ENCODE data around the gene NFIA. TPM values are rescaled to one million over a fixed set of nuclear protein-coding genes. Genes with fewer than 3 reads are reported as not detected.

The NFIA gene
- total RNA-seq, 3 donors from 2014 or later: 54.9 to 87.5 (median 79.6) TPM

GRCh38 chr1:61207416-61207815 is 125.1 kb downstream of the NFIA start:
- no peak for DNase-seq (ENCODE audit: low spot score in 2 of 2)
- Histone ChIP-seq H3K4me1 (no peaks in the 10 kb centered on the region), H3K9me3 (no peaks in the 10 kb centered on the region), H3K4me3 (no peak overlapping the region), H3K27me3 (no peaks in the 10 kb centered on the region), H3K36me3 (no peaks in the 10 kb centered on the region), H3K27ac (no peak overlapping the region)
- TF ChIP-seq POLR2AphosphoS5 (IDR thresholded peaks at IDR 0.05) (no peak), CTCF (IDR thresholded peaks at IDR 0.05) (no peak), POLR2A (IDR thresholded peaks at IDR 0.05) (no peak)
- intact Hi-C loops (cut with DNase I; ENCODE audit: low total_unique reads): no loop called here

GRCh38 chr1:61208172-61208571 is 125.8 kb downstream of the NFIA start:
- Histone ChIP-seq H3K4me3 (no peak overlapping the region), H3K9me3 (no peaks in the 10 kb centered on the region), H3K4me1 (no peaks in the 10 kb centered on the region), H3K27ac (no peak overlapping the region), H3K36me3 (no peaks in the 10 kb centered on the region), H3K27me3 (no peaks in the 10 kb centered on the region)
- TF ChIP-seq POLR2A (IDR thresholded peaks at IDR 0.05): no peak
- no peak for TF ChIP-seq CTCF (IDR thresholded peaks at IDR 0.05)
- TF ChIP-seq POLR2AphosphoS5 (IDR thresholded peaks at IDR 0.05): no peak
- intact Hi-C loops (cut with DNase I; ENCODE audit: low total_unique reads): no loop called here
- DNase-seq (ENCODE audit: low spot score in 2 of 2): no peak

- Histone ChIP-seq H3K9me3 (no peaks in the 10 kb centered on the region), H3K27me3 (no peaks in the 10 kb centered on the region), H3K27ac (no peak overlapping the region), H3K36me3 (no peaks in the 10 kb centered on the region), H3K4me1 (no peaks in the 10 kb centered on the region), H3K4me3 (no peak overlapping the region)
- DNase-seq (ENCODE audit: low spot score in 2 of 2): no peak
- TF ChIP-seq POLR2AphosphoS5 (IDR thresholded peaks at IDR 0.05): no peak
- TF ChIP-seq POLR2A (IDR thresholded peaks at IDR 0.05): no peak
- no peak for TF ChIP-seq CTCF (IDR thresholded peaks at IDR 0.05)
- intact Hi-C loops (cut with DNase I; ENCODE audit: low total_unique reads): no loop called here
These were observed 126.5 kb downstream of the NFIA start for GRCh38 chr1:61208831-61209230.

GRCh38 chr1:61210435-61211154 is 128.2 kb downstream of the NFIA start:
- H3K27ac ChIP-seq: no peak overlapping the region
- no peak for DNase-seq (ENCODE audit: low spot score in 2 of 2)
- no peaks in the 10 kb centered on the region for H3K27me3 ChIP-seq
- H3K4me1 ChIP-seq: no peaks in the 10 kb centered on the region
- TF ChIP-seq CTCF (IDR thresholded peaks at IDR 0.05) (no peak), POLR2A (IDR thresholded peaks at IDR 0.05) (no peak), POLR2AphosphoS5 (IDR thresholded peaks at IDR 0.05) (no peak)
- no peaks in the 10 kb centered on the region for H3K36me3 ChIP-seq
- intact Hi-C loops (cut with DNase I; ENCODE audit: low total_unique reads): no loop called here
- H3K4me3 ChIP-seq: no peak overlapping the region
- H3K9me3 ChIP-seq: no peaks in the 10 kb centered on the region

GRCh38 chr1:61213245-61214011 is 131.1 kb downstream of the NFIA start:
- DNase-seq (ENCODE audit: low spot score in 2 of 2): no peak
- H3K27me3 ChIP-seq: no peaks in the 10 kb centered on the region
- no peaks in the 10 kb centered on the region for H3K9me3 ChIP-seq
- intact Hi-C loops (cut with DNase I; ENCODE audit: low total_unique reads): no loop called here
- no peak overlapping the region for H3K27ac ChIP-seq
- TF ChIP-seq POLR2AphosphoS5 (IDR thresholded peaks at IDR 0.05) (no peak), POLR2A (IDR thresholded peaks at IDR 0.05) (no peak), CTCF (IDR thresholded peaks at IDR 0.05) (no peak)
- H3K4me3 ChIP-seq: no peak overlapping the region
- no peaks in the 10 kb centered on the region for H3K36me3 ChIP-seq
- H3K4me1 ChIP-seq: no peaks in the 10 kb centered on the region
